Skeletal muscle tissue (tissue), 4 donors: ENCODE results near the gene LRPPRC. TPM values are rescaled to one million over a fixed set of nuclear protein-coding genes. Genes with fewer than 3 reads are reported as not detected.

Experiments
- H3K27ac ChIP-seq: one replicate; pipeline ENCODE4 v1.7.0; 2013; ENCODE audit warnings: mild to moderate bottlenecking, low read depth, low read length, inconsistent platforms
- H3K27me3 ChIP-seq, 3 donors: one replicate each; pipeline ENCODE4 v1.7.0; 2013; ENCODE audit warnings: low read length in 3 of 3; ENCODE audit not compliant: control insufficient read depth in 3 of 3, insufficient read depth in 3 of 3
- H3K36me3 ChIP-seq, 3 donors: one replicate each; pipeline ENCODE4 v1.7.0; 2013; ENCODE audit warnings: low read length in 3 of 3; ENCODE audit not compliant: control insufficient read depth in 3 of 3, insufficient read depth in 3 of 3
- H3K4me1 ChIP-seq, 3 donors: one replicate each; pipeline ENCODE4 v1.7.0; 2013; ENCODE audit warnings: low read length in 3 of 3, mild to moderate bottlenecking in 3 of 3; ENCODE audit not compliant: control insufficient read depth in 3 of 3, insufficient read depth in 3 of 3
- H3K4me3 ChIP-seq, 3 donors: one replicate each; pipeline ENCODE4 v1.7.0; 2013; ENCODE audit warnings: low read length in 3 of 3
- H3K9ac ChIP-seq, 3 donors: one replicate each; pipeline ENCODE4 v1.7.0; 2013; ENCODE audit warnings: low read length in 3 of 3, mild to moderate bottlenecking in 3 of 3, moderate library complexity in 2 of 3, low read depth in 1 of 3
- H3K9me3 ChIP-seq, 3 donors: one replicate each; pipeline ENCODE4 v1.7.0; 2013; ENCODE audit warnings: low read length in 3 of 3; ENCODE audit not compliant: control insufficient read depth in 3 of 3
- total RNA-seq: library from RNA; depleted of rRNA; stranded (reverse); fragments of >200 nt; gene quantifications from one replicate; pipeline ENCODE4 v1.2.3, GENCODE V29; 2014
- donor health status: Osteomylitis.

The LRPPRC gene
- total RNA-seq, 1 donor from 2014 or later = 77.8 TPM

- peaks cover 0 to 5% (median 3%) of the 10 kb centered on the region in 3 donors for H3K27me3 ChIP-seq
- H3K9me3 ChIP-seq = no peaks in the 10 kb centered on the region
- H3K4me3 ChIP-seq = no peak overlapping the region
- no peak overlapping the region for H3K9ac ChIP-seq
- peaks cover 0 to 3% (median 0%) of the 10 kb centered on the region in 3 donors for H3K4me1 ChIP-seq
- H3K27ac ChIP-seq = no peak overlapping the region
- peaks cover 0 to 3% (median 2%) of the 10 kb centered on the region in 3 donors for H3K36me3 ChIP-seq
Measured at GRCh38 chr2:43880952-43881351, 114.8 kb downstream of the LRPPRC start.

- Histone ChIP-seq H3K36me3 (peaks cover 0 to 3% (median 2%) of the 10 kb centered on the region in 3 donors), H3K9me3 (no peaks in the 10 kb centered on the region), H3K27me3 (peaks cover 0 to 6% (median 5%) of the 10 kb centered on the region in 3 donors), H3K27ac (no peak overlapping the region), H3K4me3 (no peak overlapping the region), H3K4me1 (peaks cover 0 to 3% (median 0%) of the 10 kb centered on the region in 3 donors), H3K9ac (no peak overlapping the region)
Measured at GRCh38 chr2:43880471-43880870, 115.3 kb downstream of the LRPPRC start.

- H3K4me3 ChIP-seq = no peak overlapping the region
- no peaks in the 10 kb centered on the region for H3K9me3 ChIP-seq
- H3K4me1 ChIP-seq = peaks cover 0 to 3% (median 0%) of the 10 kb centered on the region in 3 donors
- no peak overlapping the region for H3K27ac ChIP-seq
- H3K36me3 ChIP-seq = no peaks in the 10 kb centered on the region
- no peak overlapping the region for H3K9ac ChIP-seq
- peaks cover 0 to 7% (median 5%) of the 10 kb centered on the region in 3 donors for H3K27me3 ChIP-seq
Measured at GRCh38 chr2:43879261-43879660, 116.5 kb downstream of the LRPPRC start.

GRCh38 chr2:43877782-43878464 is 117.9 kb downstream of the LRPPRC start:
- H3K9ac ChIP-seq = no peak overlapping the region
- H3K4me1 ChIP-seq = peaks cover 0 to 3% (median 0%) of the 10 kb centered on the region in 3 donors
- no peak overlapping the region for H3K27ac ChIP-seq
- H3K4me3 ChIP-seq = no peak overlapping the region
- no peaks in the 10 kb centered on the region for H3K36me3 ChIP-seq
- H3K9me3 ChIP-seq = no peaks in the 10 kb centered on the region
- peaks cover 4 to 7% (median 5%) of the 10 kb centered on the region in 3 donors for H3K27me3 ChIP-seq

- no peak overlapping the region for H3K27ac ChIP-seq
- peaks cover 0 to 3% (median 0%) of the 10 kb centered on the region in 3 donors for H3K4me1 ChIP-seq
- H3K27me3 ChIP-seq = peaks cover 8 to 18% (median 16%) of the 10 kb centered on the region in 3 donors
- H3K9me3 ChIP-seq = no peaks in the 10 kb centered on the region
- no peak overlapping the region for H3K4me3 ChIP-seq
- H3K9ac ChIP-seq = no peak overlapping the region
- H3K36me3 ChIP-seq = no peaks in the 10 kb centered on the region
Measured at GRCh38 chr2:43874776-43875451, 120.9 kb downstream of the LRPPRC start.

- Histone ChIP-seq H3K4me3 (no peak overlapping the region), H3K9me3 (no peaks in the 10 kb centered on the region), H3K27me3 (peaks cover 8 to 18% (median 11%) of the 10 kb centered on the region in 3 donors), H3K4me1 (no peaks in the 10 kb centered on the region), H3K9ac (no peak overlapping the region), H3K27ac (no peak overlapping the region), H3K36me3 (no peaks in the 10 kb centered on the region)
Measured at GRCh38 chr2:43872151-43872550, 123.6 kb downstream of the LRPPRC start.

- Histone ChIP-seq H3K9ac (no peak overlapping the region), H3K27me3 (peaks cover 0 to 34% (median 19%) of the 10 kb centered on the region in 3 donors), H3K4me1 (no peaks in the 10 kb centered on the region), H3K27ac (no peak overlapping the region), H3K4me3 (no peak overlapping the region), H3K9me3 (no peaks in the 10 kb centered on the region), H3K36me3 (no peaks in the 10 kb centered on the region)
Measured at GRCh38 chr2:43855292-43855691, 140.5 kb downstream of the LRPPRC start.

- Histone ChIP-seq H3K4me1 (no peaks in the 10 kb centered on the region), H3K9me3 (no peaks in the 10 kb centered on the region), H3K27ac (no peak overlapping the region), H3K36me3 (no peaks in the 10 kb centered on the region), H3K27me3 (peaks cover 0 to 34% (median 19%) of the 10 kb centered on the region in 3 donors), H3K4me3 (no peak overlapping the region), H3K9ac (no peak overlapping the region)
Measured at GRCh38 chr2:43854671-43855070, 141.1 kb downstream of the LRPPRC start.

GRCh38 chr2:43853141-43854081 is 142.4 kb downstream of the LRPPRC start:
- H3K27me3 ChIP-seq = peaks cover 0 to 31% (median 19%) of the 10 kb centered on the region in 3 donors
- no peak overlapping the region for H3K9ac ChIP-seq
- no peaks in the 10 kb centered on the region for H3K36me3 ChIP-seq
- no peak overlapping the region for H3K27ac ChIP-seq
- no peaks in the 10 kb centered on the region for H3K9me3 ChIP-seq
- no peaks in the 10 kb centered on the region for H3K4me1 ChIP-seq
- no peak overlapping the region for H3K4me3 ChIP-seq
